Peyer's patch (tissue), 4 donors: ENCODE measurements around the gene AGMO.

Experiments
- CTCF ChIP-seq, 6 experiments: fragments of 450-650 bp in 4 of 6; fragments of 200-600 bp in 2 of 6; sonication (generic) in 1 of 6; IDR thresholded peaks; one replicate each; pipeline ENCODE4 v1.5.1; 2017 to 2019; ENCODE audit warnings: antibody characterized with exemption in 6 of 6, mild to moderate bottlenecking in 3 of 6, moderate library complexity in 1 of 6
- POLR2A ChIP-seq, 2 donors: fragments of 450-650 bp; IDR thresholded peaks; one replicate each; pipeline ENCODE4 v1.5.1; 2017; ENCODE audit warnings: antibody characterized with exemption in 2 of 2, mild to moderate bottlenecking in 2 of 2, moderate library complexity in 2 of 2

DNA sequence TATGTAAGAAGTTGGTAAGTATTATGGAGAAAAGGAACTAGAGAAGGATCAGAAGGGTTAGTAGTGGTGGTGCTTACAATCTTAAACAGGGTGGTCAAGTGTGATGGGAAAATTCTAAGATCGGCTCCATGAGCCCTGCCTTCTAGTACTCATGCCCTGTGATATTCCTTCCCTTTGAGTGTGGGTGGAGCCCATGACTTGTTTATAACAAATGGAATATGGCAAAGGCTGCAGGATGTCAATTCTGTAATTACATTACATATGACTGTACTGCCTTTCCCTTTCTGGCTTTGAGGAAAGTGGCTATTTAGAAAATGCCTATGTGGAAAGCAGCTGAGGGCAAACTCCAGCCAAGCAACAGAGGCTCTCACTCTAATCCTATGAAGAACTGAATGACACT lies 309.6 kb downstream of the AGMO start:
- TF ChIP-seq CTCF (IDR thresholded peaks at IDR 0.05) (no peak), POLR2A (IDR thresholded peaks at IDR 0.05) (no peak)
